SU-DHL-6 (cell line): Measurements from ENCODE around the gene DENND5A.

Experiments
- H2AFZ ChIP-seq: fragments of 200-600 bp; sonication (generic); 2 replicates; pipeline ENCODE4 v1.6.1; 2014; ENCODE audit warnings: low read depth, mild to moderate bottlenecking, moderate library complexity, mixed read lengths, antibody characterized with exemption, low read length; ENCODE audit not compliant: severe bottlenecking
- H3F3A ChIP-seq: fragments of 200-600 bp; shearing (Covaris generic); 2 replicates; pipeline ENCODE4 v1.6.0; 2016; ENCODE audit warnings: antibody characterized with exemption, mild to moderate bottlenecking; ENCODE audit not compliant: insufficient read depth
- H3K27ac ChIP-seq: fragments of 200-600 bp; sonication (generic); 2 replicates; pipeline ENCODE4 v1.5.1; 2016; ENCODE audit warnings: low read depth, mild to moderate bottlenecking, low read length, moderate library complexity, mixed read lengths
- H3K27me3 ChIP-seq: fragments of 200-600 bp; sonication (generic), shearing (Covaris generic); 2 replicates; pipeline ENCODE4 v1.6.0; 2014; ENCODE audit warnings: mild to moderate bottlenecking, low read length
- H3K36me3 ChIP-seq: fragments of 200-600 bp; sonication (generic); 2 replicates; pipeline ENCODE4 v1.6.1; 2014; ENCODE audit warnings: mild to moderate bottlenecking, low read length, mixed read lengths
- H3K4me2 ChIP-seq: fragments of 300-600, 200-600 bp; shearing (Covaris generic), sonication (generic); 2 replicates; pipeline ENCODE4 v1.6.0; 2014; ENCODE audit warnings: low read length, low read depth, mild to moderate bottlenecking; ENCODE audit not compliant: poor library complexity, severe bottlenecking
- H3K4me3 ChIP-seq: fragments of 200-600 bp; sonication (generic); 2 replicates; pipeline ENCODE4 v1.5.1; 2014; ENCODE audit warnings: antibody characterized with exemption, low read length, mild to moderate bottlenecking, mixed read lengths; ENCODE audit not compliant: insufficient read depth, poor library complexity, severe bottlenecking
- H3K79me2 ChIP-seq: fragments of 200-600 bp; sonication (generic); 2 replicates; pipeline ENCODE4 v1.6.1; 2014; ENCODE audit warnings: mild to moderate bottlenecking, low read length, moderate library complexity; ENCODE audit not compliant: insufficient read depth
- H3K9ac ChIP-seq: fragments of 200-600 bp; sonication (generic); 2 replicates; pipeline ENCODE4 v1.7.0; 2014; ENCODE audit warnings: mild to moderate bottlenecking, low read length
- H3K9me2 ChIP-seq: fragments of 200-600 bp; sonication (generic); replicated peaks from 2 replicates; pipeline ENCODE4 v1.6.1; 2014; ENCODE audit warnings: low read length; ENCODE audit not compliant: insufficient read depth
- H3K9me3 ChIP-seq: fragments of 200-600 bp; sonication (generic); 2 replicates; pipeline ENCODE4 v1.6.1; 2014; ENCODE audit warnings: low read length, mixed read lengths; ENCODE audit not compliant: insufficient read depth
- H4K20me1 ChIP-seq: fragments of 200-600 bp; sonication (generic); 2 replicates; pipeline ENCODE4 v1.6.1; 2014; ENCODE audit warnings: low read depth, mild to moderate bottlenecking, antibody characterized with exemption, low read length, moderate library complexity, mixed read lengths
- EZH2phosphoT487 ChIP-seq: fragments of 200-600 bp; sonication (generic), shearing (Covaris generic); conservative IDR thresholded peaks from 2 replicates; pipeline ENCODE4 v1.6.1; 2018; ENCODE audit warnings: mild to moderate bottlenecking, antibody characterized with exemption, low read length, moderate library complexity, mixed read lengths
- TF ChIP-seq, protein P1 (sequence below): fragments of 200-600 bp; sonication (generic); IDR thresholded peaks from one replicate; pipeline ENCODE4 v1.5.1; 2017; ENCODE audit warnings: antibody characterized with exemption, mild to moderate bottlenecking, low read length, moderate library complexity; ENCODE audit not compliant: insufficient read depth, poor library complexity, severe bottlenecking

The DENND5A gene

GRCh38 chr11:9265211-9266131 is at the start of gene DENND5A:
DENND5A (minus strand) TSS chr11:9265350; CDS start chr11:9265069, 281 bp downstream.
- Histone ChIP-seq H2AFZ (peak within 1 kb of the TSS; percentile 75), H3K27me3 (no peaks in the 10 kb centered on the region), H3K4me3 (peak within 1 kb of the TSS; percentile 69), H3K9me2 (no peaks in the 10 kb centered on the region), H3K9me3 (no peaks in the 10 kb centered on the region), H3K36me3 (no peaks in the 10 kb centered on the region), H4K20me1 (no peaks in the 10 kb centered on the region), H3K9ac (peak within 1 kb of the TSS; percentile 63), H3K4me2 (peak within 1 kb of the TSS; percentile 77), H3K27ac (no peak within 1 kb of the TSS), H3K79me2 (no peaks in the 10 kb centered on the region), H3F3A (0 out of 2 replicates have a peak, but pooled peaks cover 8% of the 10 kb centered on the region)
- TF ChIP-seq EZH2phosphoT487, result no peak
- TF ChIP-seq, protein P1, sequence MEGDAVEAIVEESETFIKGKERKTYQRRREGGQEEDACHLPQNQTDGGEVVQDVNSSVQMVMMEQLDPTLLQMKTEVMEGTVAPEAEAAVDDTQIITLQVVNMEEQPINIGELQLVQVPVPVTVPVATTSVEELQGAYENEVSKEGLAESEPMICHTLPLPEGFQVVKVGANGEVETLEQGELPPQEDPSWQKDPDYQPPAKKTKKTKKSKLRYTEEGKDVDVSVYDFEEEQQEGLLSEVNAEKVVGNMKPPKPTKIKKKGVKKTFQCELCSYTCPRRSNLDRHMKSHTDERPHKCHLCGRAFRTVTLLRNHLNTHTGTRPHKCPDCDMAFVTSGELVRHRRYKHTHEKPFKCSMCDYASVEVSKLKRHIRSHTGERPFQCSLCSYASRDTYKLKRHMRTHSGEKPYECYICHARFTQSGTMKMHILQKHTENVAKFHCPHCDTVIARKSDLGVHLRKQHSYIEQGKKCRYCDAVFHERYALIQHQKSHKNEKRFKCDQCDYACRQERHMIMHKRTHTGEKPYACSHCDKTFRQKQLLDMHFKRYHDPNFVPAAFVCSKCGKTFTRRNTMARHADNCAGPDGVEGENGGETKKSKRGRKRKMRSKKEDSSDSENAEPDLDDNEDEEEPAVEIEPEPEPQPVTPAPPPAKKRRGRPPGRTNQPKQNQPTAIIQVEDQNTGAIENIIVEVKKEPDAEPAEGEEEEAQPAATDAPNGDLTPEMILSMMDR, result no peak

- H3F3A ChIP-seq, result peaks cover 13% of the 10 kb centered on the region; the same call in 1 of the 2 replicates
- peak within 1 kb of the TSS; percentile 82 for H2AFZ ChIP-seq
- H3K9me2 ChIP-seq, result no peaks in the 10 kb centered on the region
- peaks cover 6% of the 10 kb centered on the region; the same call in 1 of the 2 replicates for H4K20me1 ChIP-seq
- H3K27ac ChIP-seq, result peak within 1 kb of the TSS; percentile 75
- H3K36me3 ChIP-seq, result no peaks in the 10 kb centered on the region
- peak within 1 kb of the TSS; percentile 91 for H3K4me2 ChIP-seq
- H3K79me2 ChIP-seq, result peaks cover 49% of the 10 kb centered on the region
- H3K27me3 ChIP-seq, result no peaks in the 10 kb centered on the region
- H3K9me3 ChIP-seq, result no peaks in the 10 kb centered on the region
- H3K4me3 ChIP-seq, result peak within 1 kb of the TSS; percentile 83
- H3K9ac ChIP-seq, result peak within 1 kb of the TSS; percentile 94
- no peak for TF ChIP-seq EZH2phosphoT487
- TF ChIP-seq, protein P1, result no peak
Measured at GRCh38 chr11:9314291-9315077, 49.3 kb upstream of the DENND5A start, which contains the start of gene TMEM41B. TMEM41B (minus strand) TSS chr11:9314593; CDS start chr11:9314441, 152 bp downstream.

DNA sequence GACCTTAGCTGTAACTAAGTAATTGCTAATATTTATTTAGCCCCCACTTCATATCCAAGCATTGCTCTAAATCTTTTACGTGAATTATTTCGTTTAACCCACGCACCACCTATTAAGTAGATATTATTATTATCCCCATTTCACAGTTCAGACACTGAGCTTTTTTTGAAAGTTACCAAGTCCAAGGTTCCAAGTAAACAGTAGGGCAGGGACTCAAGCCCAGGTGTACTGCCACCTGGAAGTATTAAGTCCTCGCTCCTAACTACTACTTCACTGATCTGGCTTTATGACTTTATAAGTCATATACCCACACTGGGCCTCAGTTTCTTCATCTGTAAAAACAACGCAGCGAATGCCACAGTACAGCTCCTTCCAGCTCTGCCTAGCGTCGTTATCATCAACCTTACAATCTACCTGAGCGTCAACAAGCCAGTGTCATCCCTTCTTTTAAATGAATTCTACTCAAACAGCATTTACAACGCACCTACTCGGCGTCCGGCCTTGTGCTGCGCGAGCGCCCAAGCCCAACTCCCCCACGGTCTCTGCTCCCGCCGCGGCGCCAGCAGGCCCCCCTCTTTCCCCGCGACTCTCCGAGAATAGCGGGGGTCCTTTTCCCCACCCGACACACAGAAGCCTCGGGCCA is 48.6 kb upstream of the DENND5A start:
- H3K9me3 ChIP-seq, result no peaks in the 10 kb centered on the region
- H3K9me2 ChIP-seq, result no peaks in the 10 kb centered on the region
- H2AFZ ChIP-seq, result peak overlapping the region; percentile 77
- TF ChIP-seq EZH2phosphoT487, result no peak
- TF ChIP-seq, protein P1, result no peak
- peaks cover 13% of the 10 kb centered on the region; the same call in 1 of the 2 replicates for H3F3A ChIP-seq
- peak overlapping the region; percentile 94 for H3K9ac ChIP-seq
- H3K4me2 ChIP-seq, result peak overlapping the region; percentile 91
- H3K4me3 ChIP-seq, result peak overlapping the region; percentile 83
- no peaks in the 10 kb centered on the region for H3K27me3 ChIP-seq
- peaks cover 6% of the 10 kb centered on the region; the same call in 1 of the 2 replicates for H4K20me1 ChIP-seq
- peaks cover 56% of the 10 kb centered on the region for H3K79me2 ChIP-seq
- no peaks in the 10 kb centered on the region for H3K36me3 ChIP-seq
- H3K27ac ChIP-seq, result peak overlapping the region; percentile 75
